GM18519 (cell line): ENCODE results near the gene CDKL4.
"Not testable (repeated sequence)": the region's sequence is repeated elsewhere in the genome, so short reads cannot be mapped to it uniquely, and the experiment has no call there.

Experiments used
- ATAC-seq: cut with Tn5 transposase; IDR thresholded peaks from one replicate; pipeline ENCODE4 v1.9.1; 2021; ENCODE audit warnings: mild to moderate bottlenecking, moderate library complexity; ENCODE audit not compliant: unreplicated experiment, low FRiP score

CDKL4 gene

DNA sequence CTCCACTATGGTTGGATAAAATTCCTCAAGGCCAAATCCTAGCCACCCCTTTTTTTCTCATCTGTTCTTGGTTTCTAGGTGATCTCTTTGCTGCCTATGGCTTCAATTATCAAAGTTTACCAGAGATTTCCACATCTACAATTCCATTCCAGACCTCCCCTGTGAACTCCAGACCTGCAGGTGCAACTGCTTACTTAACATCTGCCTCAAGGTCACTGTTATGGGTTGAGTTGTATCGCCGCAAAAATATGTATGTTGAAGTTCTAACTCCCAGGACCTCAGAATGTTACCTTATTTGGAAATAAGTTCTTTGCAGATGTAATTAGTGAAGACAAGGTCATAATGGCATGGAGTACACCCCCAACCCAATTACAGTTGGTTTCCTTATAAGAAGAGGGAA is 62.5 kb downstream of the CDKL4 start:
- ATAC-seq = no peak

DNA sequence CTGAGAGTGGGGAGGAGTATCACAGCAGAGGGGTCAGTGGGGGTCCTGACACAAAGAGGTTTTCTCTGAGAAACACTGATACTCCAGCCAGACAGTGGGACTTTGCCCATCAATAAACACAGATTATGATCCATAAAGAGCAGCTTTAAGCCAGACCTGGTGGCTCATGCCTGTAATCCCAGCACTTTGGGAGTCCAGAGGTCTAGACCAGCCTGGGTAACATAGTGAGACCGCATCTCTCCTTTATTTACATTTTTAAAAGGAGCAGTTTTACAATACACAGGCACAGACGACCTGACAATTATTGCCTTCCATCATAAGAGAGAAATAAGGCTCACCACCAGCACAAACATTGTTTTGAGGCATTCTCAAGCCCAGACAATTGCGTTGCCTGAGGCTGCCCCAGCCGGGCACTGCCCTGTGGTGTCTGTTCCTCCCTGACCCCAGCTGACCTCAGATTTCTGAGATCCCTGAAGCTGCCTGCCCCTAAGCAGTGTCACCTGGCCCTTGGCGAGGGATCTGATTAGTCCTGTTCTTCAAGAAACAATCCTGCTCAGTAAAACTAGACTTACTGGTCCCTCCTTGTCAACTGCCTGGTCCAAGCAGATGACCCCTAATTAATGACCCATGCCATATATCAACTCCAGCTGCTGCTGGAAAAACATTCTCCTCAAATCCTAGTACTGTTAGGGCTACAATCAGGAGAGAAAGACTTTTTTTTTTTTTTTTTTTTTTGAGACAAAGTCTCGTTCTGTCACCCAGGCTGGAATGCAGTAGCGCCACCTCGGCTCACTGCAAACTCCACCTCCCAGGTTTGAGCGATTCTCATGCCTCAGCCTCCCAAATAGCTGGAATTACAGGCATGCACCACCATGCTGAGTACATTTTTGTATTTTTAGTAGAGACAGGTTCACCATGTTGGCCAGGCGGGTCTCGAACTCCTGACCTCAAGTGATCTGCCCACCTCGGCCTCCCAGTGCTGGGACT is 63.5 kb downstream of the CDKL4 start:
- no peak for ATAC-seq

GRCh38 chr2:39178756-39179155 is 65.0 kb downstream of the CDKL4 start:
- ATAC-seq = no peak

DNA sequence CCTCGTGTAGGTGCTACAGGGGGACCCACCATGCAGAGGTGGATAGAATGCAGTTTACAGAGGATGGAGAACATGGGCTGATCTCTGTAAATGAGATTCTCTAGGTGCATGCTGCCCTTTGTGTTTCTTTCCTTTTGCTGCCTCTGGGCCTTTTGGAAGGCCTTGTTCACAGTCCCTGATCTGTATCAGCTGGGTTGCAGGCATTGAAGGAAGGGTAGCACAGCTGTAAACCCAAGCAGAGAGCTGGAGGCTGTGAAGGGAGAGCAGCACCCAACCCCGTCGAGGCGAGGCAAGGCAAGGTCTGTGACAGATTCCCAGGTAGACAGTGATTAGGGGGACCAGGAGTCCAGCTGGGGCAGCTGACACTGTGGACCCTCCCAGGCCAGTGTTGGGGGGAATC is 66.8 kb downstream of the CDKL4 start:
- no peak for ATAC-seq

- ATAC-seq = no peak
Measured at GRCh38 chr2:39175026-39175812, 68.6 kb downstream of the CDKL4 start.

DNA sequence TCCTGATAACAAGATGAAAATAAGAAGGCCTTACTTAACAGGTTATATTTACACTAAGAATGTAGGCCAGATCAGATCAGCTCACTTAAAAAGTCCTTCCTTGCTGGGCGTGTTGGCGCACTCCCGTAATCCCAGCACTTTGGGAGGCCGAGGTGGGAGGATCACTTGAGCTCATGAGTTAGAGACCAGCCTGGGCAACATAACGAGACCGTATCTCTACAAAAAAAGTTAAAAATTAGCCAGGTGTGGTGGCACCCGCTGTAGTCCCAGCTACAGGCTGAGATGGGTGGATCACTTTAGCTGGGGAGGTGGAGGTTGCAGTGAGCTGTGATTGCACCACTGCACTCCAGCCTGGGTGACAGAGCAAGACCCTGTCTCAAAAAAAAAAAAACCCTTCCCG is 69.7 kb downstream of the CDKL4 start:
- ATAC-seq = no peak

GRCh38 chr2:39172047-39172706 is 71.6 kb downstream of the CDKL4 start:
- ATAC-seq = not testable (repeated sequence)

- ATAC-seq = no peak
Measured at GRCh38 chr2:39171621-39172020, 72.1 kb downstream of the CDKL4 start.

- ATAC-seq = no peak
Measured at GRCh38 chr2:39164089-39164488, 79.7 kb downstream of the CDKL4 start.

GRCh38 chr2:39160982-39161381 is 82.8 kb downstream of the CDKL4 start:
- no peak for ATAC-seq

GRCh38 chr2:39159283-39159682 is 84.5 kb downstream of the CDKL4 start:
- no peak for ATAC-seq

GRCh38 chr2:39158351-39158750 is 85.4 kb downstream of the CDKL4 start:
- no peak for ATAC-seq

GRCh38 chr2:39156846-39157245 is 86.9 kb downstream of the CDKL4 start:
- no peak for ATAC-seq

- ATAC-seq = no peak
Measured at GRCh38 chr2:39156107-39156506, 87.7 kb downstream of the CDKL4 start.

DNA sequence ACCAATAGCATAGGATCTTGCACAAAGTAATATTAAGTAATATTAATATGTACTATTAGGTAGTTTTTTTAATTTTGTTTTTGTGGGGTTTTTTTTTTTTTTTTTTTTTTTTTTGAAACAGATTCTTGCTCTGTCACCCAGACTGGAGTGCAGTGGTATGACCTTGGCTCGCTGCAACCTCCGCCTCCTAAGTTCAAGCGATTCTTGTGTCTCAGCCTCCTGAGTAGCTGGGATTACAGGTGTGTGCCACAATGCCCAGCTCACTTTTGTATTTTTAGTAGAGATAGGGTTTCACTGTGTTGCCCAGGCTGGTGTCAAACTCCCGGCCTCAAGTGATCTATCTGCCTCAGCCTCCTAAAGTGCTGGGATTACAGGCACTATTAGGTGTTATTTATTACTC is 88.2 kb downstream of the CDKL4 start:
- not testable (repeated sequence) for ATAC-seq

- no peak for ATAC-seq
Measured at GRCh38 chr2:39154944-39155343, 88.8 kb downstream of the CDKL4 start.

- ATAC-seq = no peak
Measured at GRCh38 chr2:39153312-39153711, 90.5 kb downstream of the CDKL4 start.

GRCh38 chr2:39152504-39152903 is 91.3 kb downstream of the CDKL4 start:
- no peak for ATAC-seq

GRCh38 chr2:39150890-39151497 is 92.8 kb downstream of the CDKL4 start:
- ATAC-seq = no peak

GRCh38 chr2:39150102-39150562 is 93.6 kb downstream of the CDKL4 start:
- ATAC-seq = no peak
